GM12891 (cell line): ENCODE data around the gene FBXW11.

Source experiments
- POLR2A ChIP-seq: IDR thresholded peaks from 2 replicates; pipeline ENCODE4 v1.6.1; 2011; ENCODE audit warnings: low read depth, low read length, control low read depth
- TAF1 ChIP-seq: IDR thresholded peaks from 2 replicates; pipeline ENCODE4 v1.6.1; 2011; ENCODE audit warnings: low read depth, low read length, control low read depth

DNA sequence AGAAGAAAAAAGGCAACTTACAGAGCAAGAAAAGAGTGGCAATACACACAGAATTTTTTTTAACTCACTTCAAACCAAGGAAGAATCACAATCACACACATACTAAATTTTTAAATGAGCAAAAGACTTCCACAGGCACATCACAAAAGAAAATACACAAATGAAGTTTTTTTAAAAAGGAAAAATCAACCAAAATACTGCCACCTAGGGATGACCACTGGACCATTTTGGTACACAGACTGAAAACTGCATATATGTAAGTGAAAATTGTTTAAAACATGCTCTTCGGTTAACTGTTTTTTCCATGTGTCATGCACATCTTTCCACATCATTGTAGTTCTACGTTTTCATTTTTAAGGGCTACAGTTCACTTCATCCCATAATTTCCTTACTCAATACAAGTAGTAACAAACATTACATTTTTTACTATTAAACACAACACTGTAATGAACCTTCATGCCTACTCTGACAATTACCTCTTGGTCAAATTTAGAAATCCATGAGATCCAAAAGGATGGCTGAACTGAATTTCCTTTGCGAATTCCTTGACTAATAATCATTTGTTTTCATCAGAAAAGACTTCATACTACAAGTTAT, 79.0 kb downstream of the FBXW11 start:
- TF ChIP-seq POLR2A: no peak
- no peak for TF ChIP-seq TAF1
